DOHH2 (cell line): ENCODE measurements around the gene TSPAN14.

ENCODE experiments used
- H3F3A ChIP-seq: fragments of 200-600 bp; sonication (generic), shearing (Covaris generic); 2 replicates; pipeline ENCODE4 v1.6.0; 2016; ENCODE audit warnings: antibody characterized with exemption, mild to moderate bottlenecking; ENCODE audit not compliant: control insufficient read depth, insufficient read depth
- H3K27ac ChIP-seq: fragments of 200-600 bp; sonication (generic); 2 replicates; pipeline ENCODE4 v1.5.1; 2014; ENCODE audit warnings: low read depth, mild to moderate bottlenecking, low read length, moderate library complexity
- H3K27me3 ChIP-seq: fragments of 200-600 bp; sonication (generic); 2 replicates; pipeline ENCODE4 v1.6.1; 2014; ENCODE audit warnings: mild to moderate bottlenecking, low read length, mixed read lengths; ENCODE audit not compliant: control insufficient read depth
- H3K36me3 ChIP-seq: fragments of 200-600 bp; sonication (generic); 2 replicates; pipeline ENCODE4 v1.6.1; 2014; ENCODE audit warnings: mild to moderate bottlenecking, low read length, moderate library complexity, mixed read lengths; ENCODE audit not compliant: control insufficient read depth
- H3K4me1 ChIP-seq: fragments of 200-600 bp; sonication (generic); 2 replicates; pipeline ENCODE4 v1.6.1; 2014; ENCODE audit warnings: mild to moderate bottlenecking, low read length, mixed read lengths; ENCODE audit not compliant: control insufficient read depth
- H3K4me2 ChIP-seq: fragments of 200-600 bp; sonication (generic); 2 replicates; pipeline ENCODE4 v1.6.0; 2014; ENCODE audit warnings: mild to moderate bottlenecking, low read length, moderate library complexity
- H3K4me3 ChIP-seq: fragments of 200-600 bp; sonication (generic); 2 replicates; pipeline ENCODE4 v1.5.1; 2014; ENCODE audit warnings: mild to moderate bottlenecking, low read length, mixed read lengths
- H3K79me2 ChIP-seq: fragments of 200-600 bp; sonication (generic); 2 replicates; pipeline ENCODE4 v1.6.1; 2014; ENCODE audit warnings: mild to moderate bottlenecking, low read length, mixed read lengths; ENCODE audit not compliant: control insufficient read depth
- H3K9me2 ChIP-seq: fragments of 200-600 bp; sonication (generic); replicated peaks from 2 replicates; pipeline ENCODE4 v1.6.1; 2014; ENCODE audit warnings: mild to moderate bottlenecking, low read length, mixed read lengths; ENCODE audit not compliant: control insufficient read depth
- H3K9me3 ChIP-seq: fragments of 200-600 bp; sonication (generic); 2 replicates; pipeline ENCODE4 v1.6.1; 2014; ENCODE audit warnings: antibody characterized with exemption, low read length, mixed read lengths; ENCODE audit not compliant: control insufficient read depth, insufficient read depth
- H4K20me1 ChIP-seq: fragments of 200-600 bp; sonication (generic); 2 replicates; pipeline ENCODE4 v1.6.0; 2014; ENCODE audit warnings: low read depth, mild to moderate bottlenecking, antibody characterized with exemption, low read length, moderate library complexity; ENCODE audit not compliant: control insufficient read depth, insufficient read depth
- CTCF ChIP-seq: fragments of 200-600 bp; sonication (generic); IDR thresholded peaks from one replicate; pipeline ENCODE4 v1.5.1; 2014; ENCODE audit warnings: antibody characterized with exemption, mild to moderate bottlenecking, low read depth, low read length; ENCODE audit not compliant: poor library complexity, severe bottlenecking
- EZH2phosphoT487 ChIP-seq: fragments of 200-600 bp; sonication (generic); IDR thresholded peaks from 2 replicates; pipeline ENCODE4 v1.6.1; 2017; ENCODE audit warnings: borderline replicate concordance, mild to moderate bottlenecking, antibody characterized with exemption, low read length, moderate library complexity, mixed read lengths

TSPAN14 gene

DNA sequence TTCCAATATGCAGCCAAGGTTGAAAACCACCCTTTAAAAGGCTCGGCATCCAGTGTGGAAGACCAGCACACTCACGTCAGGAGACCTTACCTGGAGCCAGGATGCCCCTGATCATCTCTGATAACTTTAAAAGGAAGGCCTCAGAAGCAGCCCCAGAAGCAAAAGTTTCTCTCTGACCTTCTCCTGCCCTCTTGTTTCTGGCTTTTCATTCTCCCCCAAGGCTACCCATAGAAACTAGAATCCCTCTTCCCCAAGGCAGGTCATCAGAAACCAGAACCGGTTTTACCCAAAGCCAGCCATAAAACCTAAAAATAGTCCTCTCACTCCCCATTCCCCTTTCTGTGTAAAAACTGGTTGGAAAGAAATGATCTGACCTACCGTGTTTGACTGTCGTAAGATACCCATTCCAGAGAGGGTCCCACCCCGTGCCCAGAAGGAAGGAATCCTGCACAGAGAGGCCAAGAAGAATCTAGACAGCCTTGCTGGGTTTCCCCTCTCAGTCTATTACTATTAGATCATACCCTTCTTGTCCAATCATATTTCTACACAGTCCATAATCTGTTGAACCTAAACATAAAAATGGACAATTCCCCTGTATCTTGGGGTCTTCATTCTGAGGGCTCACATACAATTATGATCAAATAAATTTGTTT, 17.5 kb upstream of the TSPAN14 start:
- no peaks in the 10 kb centered on the region for H4K20me1 ChIP-seq
- TF ChIP-seq EZH2phosphoT487, result no peak
- no peak for TF ChIP-seq CTCF
- H3K4me2 ChIP-seq, result no peak overlapping the region
- no peaks in the 10 kb centered on the region for H3K27me3 ChIP-seq
- no peaks in the 10 kb centered on the region for H3K36me3 ChIP-seq
- H3K27ac ChIP-seq, result no peak overlapping the region
- no peak overlapping the region for H3K4me3 ChIP-seq
- H3F3A ChIP-seq, result no peaks in the 10 kb centered on the region
- H3K79me2 ChIP-seq, result no peaks in the 10 kb centered on the region
- H3K9me3 ChIP-seq, result no peaks in the 10 kb centered on the region
- H3K9me2 ChIP-seq, result no peaks in the 10 kb centered on the region
- H3K4me1 ChIP-seq, result no peaks in the 10 kb centered on the region

- Histone ChIP-seq H3K27ac (no peak overlapping the region), H4K20me1 (no peaks in the 10 kb centered on the region), H3K4me1 (no peaks in the 10 kb centered on the region), H3K27me3 (no peaks in the 10 kb centered on the region), H3F3A (no peaks in the 10 kb centered on the region), H3K36me3 (no peaks in the 10 kb centered on the region), H3K79me2 (no peaks in the 10 kb centered on the region), H3K4me2 (no peak overlapping the region), H3K9me2 (no peaks in the 10 kb centered on the region), H3K9me3 (no peaks in the 10 kb centered on the region), H3K4me3 (no peak overlapping the region)
- TF ChIP-seq CTCF, result no peak
- TF ChIP-seq EZH2phosphoT487, result no peak
These were observed 16.9 kb upstream of the TSPAN14 start for GRCh38 chr10:80437227-80437626.

- H3K4me2 ChIP-seq, result no peak overlapping the region
- H3K79me2 ChIP-seq, result no peaks in the 10 kb centered on the region
- no peaks in the 10 kb centered on the region for H3K9me3 ChIP-seq
- H3K27me3 ChIP-seq, result peaks cover 6% of the 10 kb centered on the region; the same call in 1 of the 2 replicates
- H4K20me1 ChIP-seq, result no peaks in the 10 kb centered on the region
- H3K4me1 ChIP-seq, result peaks cover 10% of the 10 kb centered on the region; the same call in 1 of the 2 replicates
- H3K9me2 ChIP-seq, result no peaks in the 10 kb centered on the region
- H3K4me3 ChIP-seq, result no peak overlapping the region
- no peaks in the 10 kb centered on the region for H3F3A ChIP-seq
- H3K36me3 ChIP-seq, result no peaks in the 10 kb centered on the region
- no peak for TF ChIP-seq EZH2phosphoT487
- TF ChIP-seq CTCF, result no peak
- H3K27ac ChIP-seq, result no peak overlapping the region
These were observed 12.3 kb upstream of the TSPAN14 start for GRCh38 chr10:80441831-80442230.
